ENCODE data around the gene LENEP.

GRCh38 chr1:154969860-154970452 is 23.4 kb upstream of the LENEP start:
- TF ChIP-seq EZH2phosphoT487 (IDR thresholded peaks at IDR 0.05; ENCODE audit: low read length) (no peak), CTCF (IDR thresholded peaks at IDR 0.05; ENCODE audit: low read length) (no peak), EZH2 (optimal IDR thresholded peaks at IDR 0.05; ENCODE audit: low read depth, low read length) (no peak)
